Measurements from ENCODE around the gene FEZ2. TPM values are rescaled to one million over a fixed set of nuclear protein-coding genes. Genes with fewer than 3 reads are reported as not detected.

FEZ2 gene
- total and polyA plus RNA-seq, 9 of the 15 experiments (the other 6 are each of a cell fraction or from before 2014, with no cell fraction given): 9.9 to 35.5 (median 20.1) TPM

DNA sequence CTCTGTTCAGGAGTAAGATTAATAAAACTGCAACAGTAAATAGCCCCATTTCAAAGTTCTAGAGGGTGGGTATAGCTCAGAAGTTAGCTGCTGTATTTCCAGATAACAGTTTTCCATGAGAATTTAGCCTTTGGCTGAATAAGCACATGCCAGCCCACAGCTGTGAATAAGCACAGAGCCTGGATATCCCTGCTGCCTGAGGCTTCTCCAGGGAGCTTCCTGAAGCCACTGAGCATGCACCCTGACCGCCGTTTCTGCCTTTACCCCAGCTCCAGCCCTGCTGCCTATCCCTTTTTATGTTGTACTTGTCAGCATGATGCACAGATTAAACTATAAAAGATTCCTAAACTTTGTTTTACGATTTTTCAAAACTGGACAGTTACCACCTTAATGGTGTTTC is 85.3 kb downstream of the FEZ2 start (continued):
- TF ChIP-seq ZNF76 (CRISPR knock-in tag; IDR thresholded peaks at IDR 0.05; ENCODE audit: borderline replicate concordance) (no peak), YBX1 (IDR thresholded peaks at IDR 0.05) (no peak)

DNA sequence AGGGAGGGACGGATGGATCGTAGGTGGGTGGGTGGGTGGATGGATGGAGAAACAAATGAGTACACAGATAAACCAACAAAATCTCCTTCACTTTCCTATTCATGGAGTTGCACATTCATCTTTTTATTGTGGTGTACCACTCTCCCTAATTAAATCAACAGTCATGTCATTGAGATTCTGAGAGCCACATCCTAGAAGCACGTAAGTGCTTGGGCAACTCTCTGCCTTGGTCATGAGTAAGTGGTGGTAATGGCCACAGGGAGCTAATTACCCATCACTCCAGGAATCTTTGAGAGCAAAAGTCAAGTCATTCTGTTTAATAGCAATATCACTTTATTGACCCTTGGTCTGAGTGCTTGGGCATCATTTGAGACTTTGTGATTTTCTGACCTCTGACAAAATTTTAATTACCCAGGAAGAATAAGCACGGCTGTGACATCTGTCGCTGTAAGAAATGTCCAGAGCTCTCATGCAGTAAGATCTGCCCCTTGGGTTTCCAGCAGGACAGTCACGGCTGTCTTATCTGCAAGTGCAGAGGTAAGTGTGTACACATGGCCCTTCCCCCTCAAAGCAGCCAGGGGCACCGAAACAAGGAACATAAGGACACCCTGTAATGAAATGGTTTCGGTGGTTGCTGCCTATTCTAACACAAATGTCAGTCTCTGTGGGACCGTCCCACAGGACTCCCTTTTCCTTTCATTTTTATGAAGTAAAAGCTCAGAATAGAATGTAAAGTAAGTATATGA is 85.9 kb downstream of the FEZ2 start:
- Histone ChIP-seq H3K27ac (ENCODE audit: extremely low read depth, low read depth, low read length) (no peak overlapping the region), H4K20me1 (replicated peaks; ENCODE audit: control insufficient read depth, insufficient read depth, low read length) (0 out of 2 replicates have a peak, but pooled peaks cover 2% of the 10 kb centered on the region), H3K9ac (ENCODE audit: insufficient read depth in 1 of 2, low read depth in 2 of 2, low read length in 2 of 2) (peak overlapping the region in 1 of 2 experiments; percentile 1; a peak in 1 of 4 replicates), H3K4me2 (ENCODE audit: insufficient read depth, low read length) (peak overlapping the region; percentile 51), H3K4me1 (replicated peaks in 1 of 2; ENCODE audit: control insufficient read depth in 2 of 2, insufficient read depth in 2 of 2, low read length in 2 of 2) (peaks cover 0 to 15% of the 10 kb centered on the region in 2 experiments; a peak in 3 of 5 replicates), H3K27me3 (ENCODE audit: control insufficient read depth in 2 of 2, insufficient read depth in 2 of 2, low read length in 2 of 2) (no peaks in the 10 kb centered on the region), H3K36me3 (ENCODE audit: control insufficient read depth, insufficient read depth, low read length) (no peaks in the 10 kb centered on the region), H2AFZ (ENCODE audit: low read depth, low read length) (peak overlapping the region; percentile 16), H3K79me2 (ENCODE audit: control insufficient read depth, insufficient read depth, low read length) (no peaks in the 10 kb centered on the region), H3K9me1 (ENCODE audit: control insufficient read depth, insufficient read depth, low read length) (no peaks in the 10 kb centered on the region), H3K9me3 (replicated peaks; ENCODE audit: control insufficient read depth, insufficient read depth, low read depth, low read length) (no peaks in the 10 kb centered on the region), H3K4me3 (no peak overlapping the region)
- in situ Hi-C loops (cut with MboI): no loop called here
- ATAC-seq: peak; percentile 93
- intact Hi-C loops (cut with micrococcal nuclease): no loop called here
- POLR2A ChIA-PET: interaction anchor here (0.8 to 1.5 kb wide), 4 partner anchors 10 to 21 kb away, joined by 3 to 11 read pairs (median 3); no protein-coding TSS in a partner anchor
- WGBS (ENCODE audit: insufficient coverage, low coverage, missing lambda C conversion rate): 2% methylated on average over 7 of the region's 9 CpGs
- CTCF ChIA-PET (ENCODE audit: low intra/inter-chr PET ratio): no interaction called here
- FAIRE-seq: peak; percentile 91
- BruUV-seq (replicated peaks): no TSS peak
- peak; percentile 32 to 83 (median 58) for DNase-seq (ENCODE audit: extremely low read depth in 1 of 4, low spot score in 3 of 4)
- TF ChIP-seq CTBP1 (IDR thresholded peaks at IDR 0.05; ENCODE audit: borderline replicate concordance) (peak; percentile 58; the same call in 1 of the 2 replicates), TEAD2 (tag; IDR thresholded peaks at IDR 0.05) (no peak), NEUROD1 (IDR thresholded peaks at IDR 0.05; ENCODE audit: borderline replicate concordance, low read depth, low read length, partially characterized antibody) (peak; percentile 36), RNF2 (IDR thresholded peaks at IDR 0.05) (0 out of 2 replicates have a peak, but pooled peaks have one; percentile 42), ZNF282 (CRISPR knock-in tag; IDR thresholded peaks at IDR 0.05) (no peak), NCOR1 (IDR thresholded peaks at IDR 0.05) (peak; percentile 76), SOX6 (IDR thresholded peaks at IDR 0.05) (peak; percentile 69), TCF3 (CRISPR knock-in tag; IDR thresholded peaks at IDR 0.05) (peak; percentile 85), HDAC6 (IDR thresholded peaks at IDR 0.05; ENCODE audit: low read depth, low read length) (no peak), MYC (IDR thresholded peaks at IDR 0.05; ENCODE audit: low read depth, low read length) (0 out of 2 replicates have a peak, but pooled peaks have one; percentile 18), MYC (CRISPR knock-in tag; IDR thresholded peaks at IDR 0.05; ENCODE audit: borderline replicate concordance, low read depth) (no peak), CBFA2T3 (IDR thresholded peaks at IDR 0.05) (peak; percentile 88), GATA2 (CRISPR knock-in tag; IDR thresholded peaks at IDR 0.05) (peak; percentile 80)
- TF ChIP-seq, protein P1, sequence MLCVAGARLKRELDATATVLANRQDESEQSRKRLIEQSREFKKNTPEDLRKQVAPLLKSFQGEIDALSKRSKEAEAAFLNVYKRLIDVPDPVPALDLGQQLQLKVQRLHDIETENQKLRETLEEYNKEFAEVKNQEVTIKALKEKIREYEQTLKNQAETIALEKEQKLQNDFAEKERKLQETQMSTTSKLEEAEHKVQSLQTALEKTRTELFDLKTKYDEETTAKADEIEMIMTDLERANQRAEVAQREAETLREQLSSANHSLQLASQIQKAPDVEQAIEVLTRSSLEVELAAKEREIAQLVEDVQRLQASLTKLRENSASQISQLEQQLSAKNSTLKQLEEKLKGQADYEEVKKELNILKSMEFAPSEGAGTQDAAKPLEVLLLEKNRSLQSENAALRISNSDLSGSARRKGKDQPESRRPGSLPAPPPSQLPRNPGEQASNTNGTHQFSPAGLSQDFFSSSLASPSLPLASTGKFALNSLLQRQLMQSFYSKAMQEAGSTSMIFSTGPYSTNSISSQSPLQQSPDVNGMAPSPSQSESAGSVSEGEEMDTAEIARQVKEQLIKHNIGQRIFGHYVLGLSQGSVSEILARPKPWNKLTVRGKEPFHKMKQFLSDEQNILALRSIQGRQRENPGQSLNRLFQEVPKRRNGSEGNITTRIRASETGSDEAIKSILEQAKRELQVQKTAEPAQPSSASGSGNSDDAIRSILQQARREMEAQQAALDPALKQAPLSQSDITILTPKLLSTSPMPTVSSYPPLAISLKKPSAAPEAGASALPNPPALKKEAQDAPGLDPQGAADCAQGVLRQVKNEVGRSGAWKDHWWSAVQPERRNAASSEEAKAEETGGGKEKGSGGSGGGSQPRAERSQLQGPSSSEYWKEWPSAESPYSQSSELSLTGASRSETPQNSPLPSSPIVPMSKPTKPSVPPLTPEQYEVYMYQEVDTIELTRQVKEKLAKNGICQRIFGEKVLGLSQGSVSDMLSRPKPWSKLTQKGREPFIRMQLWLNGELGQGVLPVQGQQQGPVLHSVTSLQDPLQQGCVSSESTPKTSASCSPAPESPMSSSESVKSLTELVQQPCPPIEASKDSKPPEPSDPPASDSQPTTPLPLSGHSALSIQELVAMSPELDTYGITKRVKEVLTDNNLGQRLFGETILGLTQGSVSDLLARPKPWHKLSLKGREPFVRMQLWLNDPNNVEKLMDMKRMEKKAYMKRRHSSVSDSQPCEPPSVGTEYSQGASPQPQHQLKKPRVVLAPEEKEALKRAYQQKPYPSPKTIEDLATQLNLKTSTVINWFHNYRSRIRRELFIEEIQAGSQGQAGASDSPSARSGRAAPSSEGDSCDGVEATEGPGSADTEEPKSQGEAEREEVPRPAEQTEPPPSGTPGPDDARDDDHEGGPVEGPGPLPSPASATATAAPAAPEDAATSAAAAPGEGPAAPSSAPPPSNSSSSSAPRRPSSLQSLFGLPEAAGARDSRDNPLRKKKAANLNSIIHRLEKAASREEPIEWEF (CRISPR knock-in tag; IDR thresholded peaks at IDR 0.05): no peak

Measured in K562 (cell line).